Right cardiac atrium (tissue), 5 donors: ENCODE data around the gene PDE8B. TPM values are rescaled to one million over a fixed set of nuclear protein-coding genes. Genes with fewer than 3 reads are reported as not detected.

Source experiments
- ATAC-seq, 2 donors: fragments of 200-7000 bp; cut with Tn5 transposase; one replicate each; pipeline versions ENCODE4 v1.8.0 to v1.9.1; 2020; ENCODE audit warnings: moderate library complexity in 2 of 2, mild to moderate bottlenecking in 1 of 2
- DNase-seq, 3 donors: peaks; one replicate each; pipeline ENCODE4 v3.0.0-alpha.2; 2020
- H3K27ac ChIP-seq: one replicate; pipeline ENCODE4 v1.5.1; 2013; ENCODE audit warnings: mild to moderate bottlenecking, low read length, control low read depth, moderate library complexity
- H3K27me3 ChIP-seq: one replicate; pipeline ENCODE4 v1.6.1; 2013; ENCODE audit not compliant: control insufficient read depth, insufficient read depth
- H3K4me1 ChIP-seq: one replicate; pipeline ENCODE4 v1.6.1; 2013; ENCODE audit warnings: low read length; ENCODE audit not compliant: control insufficient read depth, insufficient read depth
- H3K4me3 ChIP-seq: one replicate; pipeline ENCODE4 v1.5.1; 2013; ENCODE audit warnings: low read length, control low read depth
- H3K9me3 ChIP-seq: one replicate; pipeline ENCODE4 v1.6.1; 2013; ENCODE audit warnings: low read length; ENCODE audit not compliant: control insufficient read depth
- WGBS: extraction: QIAGEN DNeasy Blood & Tissue Kit; methylation state at CpG from one replicate; pipeline ENCODE4 v1.1.7; 2013; 5-methylcytosine and 5-hydroxymethylcytosine counted together
- intact Hi-C, 4 donors: fragments of 100-400 bp; cut with DNase I; formaldehyde crosslinking; loops; one replicate each; pipeline versions ENCODE4 v1.11.0 to v1.14.0; 2022 to 2023
- polyA plus RNA-seq: library from polyadenylated mRNA; stranded (reverse); fragments of 200-250 nt; gene quantifications from one replicate; pipeline ENCODE4 v1.2.3, GENCODE V29; 2013
- total RNA-seq, 4 donors: library from RNA; stranded (reverse); fragmentation: NEBNext Ultra II Directional; extraction: Animal tissue kit (Norgen Biotek cat#: 25700); gene quantifications; one replicate each; pipeline ENCODE4 v1.2.1, GENCODE V29; 2021
- donor health status: healthy with polysubstance abuse.
- donor health status: DM: no; HTN: yes; CAD: no.
- donor health status: DM: no; HTN: no; CAD: no.
- donor health status: DM: no; HTN: yes; CAD: no; lungs with severe emphysema.
- donor health status: DM: yes; HTN: yes; CAD: no.

PDE8B gene
- total and polyA plus RNA-seq, 5 donors, result 15.1 to 71.2 (median 43.8) TPM

- H3K4me1 ChIP-seq, result no peaks in the 10 kb centered on the region
- no peak overlapping the region for H3K4me3 ChIP-seq
- ATAC-seq, result no peak
- no peak overlapping the region for H3K27ac ChIP-seq
- intact Hi-C loops, result no loop called here
- H3K27me3 ChIP-seq, result no peaks in the 10 kb centered on the region
- DNase-seq, result no peak
- 79% methylated on average over 2 of the region's 2 CpGs for WGBS
- H3K9me3 ChIP-seq, result no peaks in the 10 kb centered on the region
Measured at GRCh38 chr5:77189421-77189820, 21.1 kb upstream of the PDE8B start.

- intact Hi-C loops, result no loop called here
Measured at GRCh38 chr5:77192441-77193050, 17.9 kb upstream of the PDE8B start.

GRCh38 chr5:77194762-77195161 is 15.7 kb upstream of the PDE8B start:
- no peaks in the 10 kb centered on the region for H3K9me3 ChIP-seq
- H3K4me1 ChIP-seq, result no peaks in the 10 kb centered on the region
- DNase-seq (no peak), ATAC-seq (no peak)
- H3K4me3 ChIP-seq, result no peak overlapping the region
- no peaks in the 10 kb centered on the region for H3K27me3 ChIP-seq
- H3K27ac ChIP-seq, result no peak overlapping the region
- intact Hi-C loops, result no loop called here

More at GRCh38 chr5:77192441-77193050, 17.9 kb upstream of the PDE8B start:
- Histone ChIP-seq H3K9me3 (no peaks in the 10 kb centered on the region), H3K4me3 (no peak overlapping the region), H3K4me1 (no peaks in the 10 kb centered on the region), H3K27ac (no peak overlapping the region), H3K27me3 (no peaks in the 10 kb centered on the region)
- ATAC-seq, result no peak
- no peak for DNase-seq
- WGBS, result 40% methylated on average over 2 of the region's 2 CpGs

GRCh38 chr5:77197840-77198554 is 12.5 kb upstream of the PDE8B start:
- no peak for DNase-seq
- intact Hi-C loops, result no loop called here
- WGBS, result 64% methylated on average over 2 of the region's 2 CpGs
- Histone ChIP-seq H3K9me3 (no peaks in the 10 kb centered on the region), H3K4me1 (peaks cover 4% of the 10 kb centered on the region), H3K27me3 (no peaks in the 10 kb centered on the region), H3K4me3 (no peak overlapping the region), H3K27ac (no peak overlapping the region)
- no peak for ATAC-seq

GRCh38 chr5:77200663-77201062 is 9.8 kb upstream of the PDE8B start:
- no peak overlapping the region for H3K4me3 ChIP-seq
- 77% methylated on average over 1 of the region's 1 CpG for WGBS
- H3K9me3 ChIP-seq, result no peaks in the 10 kb centered on the region
- H3K4me1 ChIP-seq, result peaks cover 4% of the 10 kb centered on the region
- DNase-seq (no peak), ATAC-seq (peak; percentile 67 to 84)
- H3K27ac ChIP-seq, result peak overlapping the region; percentile 74
- intact Hi-C loops, result no loop called here
- no peaks in the 10 kb centered on the region for H3K27me3 ChIP-seq

GRCh38 chr5:77202145-77202544 is 8.3 kb upstream of the PDE8B start:
- Histone ChIP-seq H3K4me1 (peaks cover 4% of the 10 kb centered on the region), H3K4me3 (no peak overlapping the region), H3K27me3 (no peaks in the 10 kb centered on the region), H3K27ac (no peak overlapping the region), H3K9me3 (no peaks in the 10 kb centered on the region)
- ATAC-seq, result no peak
- intact Hi-C loops, result no loop called here
- DNase-seq, result no peak

GRCh38 chr5:77204967-77205366 is 5.5 kb upstream of the PDE8B start:
- ATAC-seq (no peak), DNase-seq (no peak)
- no peaks in the 10 kb centered on the region for H3K27me3 ChIP-seq
- peaks cover 4% of the 10 kb centered on the region for H3K4me1 ChIP-seq
- no peaks in the 10 kb centered on the region for H3K9me3 ChIP-seq
- 45% methylated on average over 2 of the region's 2 CpGs for WGBS
- intact Hi-C loops, result no loop called here
- no peak overlapping the region for H3K27ac ChIP-seq
- H3K4me3 ChIP-seq, result no peak overlapping the region

- ATAC-seq (peak; percentile 32 to 33), DNase-seq (peak in 1 of 3 donors; percentile 64)
- 85% methylated on average over 1 of the region's 1 CpG for WGBS
- H3K4me3 ChIP-seq, result no peak overlapping the region
- no peaks in the 10 kb centered on the region for H3K4me1 ChIP-seq
- H3K9me3 ChIP-seq, result no peaks in the 10 kb centered on the region
- H3K27ac ChIP-seq, result no peak overlapping the region
- intact Hi-C loops, result no loop called here
- H3K27me3 ChIP-seq, result no peaks in the 10 kb centered on the region
Measured at GRCh38 chr5:77208507-77209163, 1.8 kb upstream of the PDE8B start.

GRCh38 chr5:77209495-77210090 is 887 bp upstream of the PDE8B start:
- 71% methylated on average over 14 of the region's 14 CpGs for WGBS

GRCh38 chr5:77210964-77211690 is 647 bp downstream of the PDE8B start:
- WGBS, result 1% methylated on average over 61 of the region's 61 CpGs
- DNase-seq, result peak in 1 of 3 donors; percentile 48
- ATAC-seq, result peak; percentile 39 to 60
- H3K27ac ChIP-seq, result peak overlapping the region; percentile 20
- H3K27me3 ChIP-seq, result no peaks in the 10 kb centered on the region
- no peaks in the 10 kb centered on the region for H3K4me1 ChIP-seq
- H3K4me3 ChIP-seq, result peak overlapping the region; percentile 95
- intact Hi-C loops, result loop anchor here in 1 of 4 donors (10.0 kb wide), 1 partner anchor 66 kb away; no protein-coding TSS in a partner anchor
- H3K9me3 ChIP-seq, result no peaks in the 10 kb centered on the region

More at GRCh38 chr5:77209495-77210090, 887 bp upstream of the PDE8B start:
- H3K9me3 ChIP-seq, result no peaks in the 10 kb centered on the region
- no peaks in the 10 kb centered on the region for H3K4me1 ChIP-seq
- no peaks in the 10 kb centered on the region for H3K27me3 ChIP-seq
- peak in 1 of 3 donors; percentile 24 for DNase-seq
- H3K4me3 ChIP-seq, result no peak overlapping the region
- no peak for ATAC-seq
- intact Hi-C loops, result loop anchor here in 1 of 4 donors (10.0 kb wide), 1 partner anchor 65 kb away; no protein-coding TSS in a partner anchor
- no peak overlapping the region for H3K27ac ChIP-seq
